ENCODE results near the gene TMEM204. TPM values are rescaled to one million over a fixed set of nuclear protein-coding genes. Genes with fewer than 3 reads are reported as not detected.

Gene TMEM204
- total RNA-seq, 1 experiment from 2014 or later = 0.29 TPM

- no peak for DNase-seq (ENCODE audit: low read depth in 1 of 2, low spot score in 2 of 2)
- no peaks in the 10 kb centered on the region for H3K9me3 ChIP-seq (replicated peaks)
- no peaks in the 10 kb centered on the region for H3K27me3 ChIP-seq (replicated peaks)
- no peaks in the 10 kb centered on the region for H3K4me1 ChIP-seq (replicated peaks)
- H3K4me3 ChIP-seq = no peak overlapping the region
- no peak overlapping the region for H3K27ac ChIP-seq
- no peaks in the 10 kb centered on the region for H3K36me3 ChIP-seq
Observed at GRCh38 chr16:1542166-1542500, 8.7 kb downstream of the TMEM204 start.

- no peaks in the 10 kb centered on the region for H3K4me1 ChIP-seq (replicated peaks)
- no peak for DNase-seq (ENCODE audit: low read depth in 1 of 2, low spot score in 2 of 2)
- H3K27ac ChIP-seq = no peak overlapping the region
- no peaks in the 10 kb centered on the region for H3K27me3 ChIP-seq (replicated peaks)
- no peaks in the 10 kb centered on the region for H3K9me3 ChIP-seq (replicated peaks)
- no peaks in the 10 kb centered on the region for H3K36me3 ChIP-seq
- H3K4me3 ChIP-seq = no peak overlapping the region
Observed at GRCh38 chr16:1542533-1542932, 9.1 kb downstream of the TMEM204 start.

- Histone ChIP-seq H3K27me3 (replicated peaks) (no peaks in the 10 kb centered on the region), H3K4me1 (replicated peaks) (no peaks in the 10 kb centered on the region), H3K36me3 (no peaks in the 10 kb centered on the region), H3K27ac (no peak overlapping the region), H3K9me3 (replicated peaks) (no peaks in the 10 kb centered on the region), H3K4me3 (no peak overlapping the region)
- DNase-seq (ENCODE audit: low read depth in 1 of 2, low spot score in 2 of 2) = no peak
Observed at GRCh38 chr16:1543085-1543896, 9.8 kb downstream of the TMEM204 start.

- H3K27me3 ChIP-seq (replicated peaks) = no peaks in the 10 kb centered on the region
- no peak for DNase-seq (ENCODE audit: low read depth in 1 of 2, low spot score in 2 of 2)
- H3K4me3 ChIP-seq = no peak overlapping the region
- no peaks in the 10 kb centered on the region for H3K9me3 ChIP-seq (replicated peaks)
- no peak overlapping the region for H3K27ac ChIP-seq
- H3K4me1 ChIP-seq (replicated peaks) = no peaks in the 10 kb centered on the region
- H3K36me3 ChIP-seq = no peaks in the 10 kb centered on the region
Observed at GRCh38 chr16:1545044-1546040, 11.9 kb downstream of the TMEM204 start.

- Histone ChIP-seq H3K4me1 (replicated peaks) (no peaks in the 10 kb centered on the region), H3K36me3 (no peaks in the 10 kb centered on the region), H3K4me3 (no peak overlapping the region), H3K27me3 (replicated peaks) (no peaks in the 10 kb centered on the region), H3K27ac (no peak overlapping the region), H3K9me3 (replicated peaks) (no peaks in the 10 kb centered on the region)
- DNase-seq (ENCODE audit: low read depth in 1 of 2, low spot score in 2 of 2) = no peak
Observed at GRCh38 chr16:1546430-1546829, 13.0 kb downstream of the TMEM204 start.

- Histone ChIP-seq H3K4me3 (no peak overlapping the region), H3K4me1 (replicated peaks) (no peaks in the 10 kb centered on the region), H3K27ac (no peak overlapping the region), H3K9me3 (replicated peaks) (no peaks in the 10 kb centered on the region), H3K36me3 (no peaks in the 10 kb centered on the region), H3K27me3 (replicated peaks) (no peaks in the 10 kb centered on the region)
- DNase-seq (ENCODE audit: low read depth in 1 of 2, low spot score in 2 of 2) = no peak
Observed at GRCh38 chr16:1548233-1548632, 14.8 kb downstream of the TMEM204 start.

GRCh38 chr16:1548727-1549126 lies 15.3 kb downstream of the TMEM204 start:
- DNase-seq (ENCODE audit: low read depth in 1 of 2, low spot score in 2 of 2) = no peak
- H3K27ac ChIP-seq = no peak overlapping the region
- no peaks in the 10 kb centered on the region for H3K9me3 ChIP-seq (replicated peaks)
- no peaks in the 10 kb centered on the region for H3K27me3 ChIP-seq (replicated peaks)
- H3K36me3 ChIP-seq = no peaks in the 10 kb centered on the region
- no peak overlapping the region for H3K4me3 ChIP-seq
- no peaks in the 10 kb centered on the region for H3K4me1 ChIP-seq (replicated peaks)

GRCh38 chr16:1550069-1550468 lies 16.6 kb downstream of the TMEM204 start:
- H3K4me1 ChIP-seq (replicated peaks) = no peaks in the 10 kb centered on the region
- H3K27ac ChIP-seq = no peak overlapping the region
- no peak for DNase-seq (ENCODE audit: low read depth in 1 of 2, low spot score in 2 of 2)
- H3K27me3 ChIP-seq (replicated peaks) = no peaks in the 10 kb centered on the region
- H3K4me3 ChIP-seq = no peak overlapping the region
- H3K36me3 ChIP-seq = no peaks in the 10 kb centered on the region
- no peaks in the 10 kb centered on the region for H3K9me3 ChIP-seq (replicated peaks)

- H3K27ac ChIP-seq = no peak overlapping the region
- H3K4me1 ChIP-seq (replicated peaks) = no peaks in the 10 kb centered on the region
- H3K9me3 ChIP-seq (replicated peaks) = no peaks in the 10 kb centered on the region
- no peaks in the 10 kb centered on the region for H3K27me3 ChIP-seq (replicated peaks)
- no peak for DNase-seq (ENCODE audit: low read depth in 1 of 2, low spot score in 2 of 2)
- H3K4me3 ChIP-seq = no peak overlapping the region
- no peaks in the 10 kb centered on the region for H3K36me3 ChIP-seq
Observed at GRCh38 chr16:1550696-1551095, 17.2 kb downstream of the TMEM204 start.

- H3K27me3 ChIP-seq (replicated peaks) = no peaks in the 10 kb centered on the region
- H3K36me3 ChIP-seq = no peaks in the 10 kb centered on the region
- no peak overlapping the region for H3K4me3 ChIP-seq
- H3K4me1 ChIP-seq (replicated peaks) = no peaks in the 10 kb centered on the region
- no peak for DNase-seq (ENCODE audit: low read depth in 1 of 2, low spot score in 2 of 2)
- H3K27ac ChIP-seq = no peak overlapping the region
- no peaks in the 10 kb centered on the region for H3K9me3 ChIP-seq (replicated peaks)
Observed at GRCh38 chr16:1551166-1551565, 17.7 kb downstream of the TMEM204 start.

- Histone ChIP-seq H3K27me3 (replicated peaks) (no peaks in the 10 kb centered on the region), H3K27ac (no peak overlapping the region), H3K4me1 (replicated peaks) (no peaks in the 10 kb centered on the region), H3K9me3 (replicated peaks) (no peaks in the 10 kb centered on the region), H3K4me3 (no peak overlapping the region), H3K36me3 (no peaks in the 10 kb centered on the region)
- no peak for DNase-seq (ENCODE audit: low read depth in 1 of 2, low spot score in 2 of 2)
Observed at GRCh38 chr16:1552129-1552528, 18.7 kb downstream of the TMEM204 start.

GRCh38 chr16:1553946-1554825 lies 20.7 kb downstream of the TMEM204 start:
- Histone ChIP-seq H3K4me1 (replicated peaks) (no peaks in the 10 kb centered on the region), H3K9me3 (replicated peaks) (no peaks in the 10 kb centered on the region), H3K27ac (no peak overlapping the region), H3K27me3 (replicated peaks) (no peaks in the 10 kb centered on the region), H3K4me3 (no peak overlapping the region), H3K36me3 (no peaks in the 10 kb centered on the region)
- DNase-seq (ENCODE audit: low read depth in 1 of 2, low spot score in 2 of 2) = no peak

GRCh38 chr16:1554826-1555445 lies 21.5 kb downstream of the TMEM204 start:
- Histone ChIP-seq H3K9me3 (replicated peaks) (no peaks in the 10 kb centered on the region), H3K36me3 (no peaks in the 10 kb centered on the region), H3K27ac (no peak overlapping the region), H3K27me3 (replicated peaks) (no peaks in the 10 kb centered on the region), H3K4me3 (no peak overlapping the region), H3K4me1 (replicated peaks) (no peaks in the 10 kb centered on the region)
- no peak for DNase-seq (ENCODE audit: low read depth in 1 of 2, low spot score in 2 of 2)

Measured in SJSA1 (cell line).